HG03025 (cell line): ENCODE measurements around the gene FAM228B.

Experiments used
- ATAC-seq: cut with Tn5 transposase; IDR thresholded peaks from one replicate; pipeline ENCODE4 v1.9.1; 2021; ENCODE audit warnings: mild to moderate bottlenecking, moderate library complexity; ENCODE audit not compliant: unreplicated experiment, low FRiP score

Gene FAM228B

GRCh38 chr2:24152413-24153197, 29.3 kb downstream of the FAM228B start:
- ATAC-seq, result no peak

- ATAC-seq, result no peak
These were observed 30.2 kb downstream of the FAM228B start for GRCh38 chr2:24153478-24153877.

DNA sequence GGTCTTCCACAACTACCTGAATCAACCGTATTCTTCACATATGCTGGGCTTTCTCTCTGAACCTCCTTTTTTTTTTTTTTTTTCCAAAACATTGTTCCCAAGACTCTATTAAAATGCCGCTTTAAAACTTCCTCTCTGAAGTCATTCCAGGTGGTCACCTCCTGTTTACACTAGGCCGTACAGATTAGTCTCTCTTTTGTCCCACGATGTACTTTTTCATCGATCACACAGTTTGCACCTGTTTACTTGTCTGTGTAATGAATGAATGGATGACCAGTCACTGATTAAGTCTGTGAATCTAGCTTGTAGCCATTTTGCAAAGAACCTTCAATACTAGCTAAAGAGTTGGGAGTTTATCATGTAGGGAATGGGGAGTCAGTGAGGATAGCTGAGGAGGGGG, 34.9 kb downstream of the FAM228B start:
- no peak for ATAC-seq

DNA sequence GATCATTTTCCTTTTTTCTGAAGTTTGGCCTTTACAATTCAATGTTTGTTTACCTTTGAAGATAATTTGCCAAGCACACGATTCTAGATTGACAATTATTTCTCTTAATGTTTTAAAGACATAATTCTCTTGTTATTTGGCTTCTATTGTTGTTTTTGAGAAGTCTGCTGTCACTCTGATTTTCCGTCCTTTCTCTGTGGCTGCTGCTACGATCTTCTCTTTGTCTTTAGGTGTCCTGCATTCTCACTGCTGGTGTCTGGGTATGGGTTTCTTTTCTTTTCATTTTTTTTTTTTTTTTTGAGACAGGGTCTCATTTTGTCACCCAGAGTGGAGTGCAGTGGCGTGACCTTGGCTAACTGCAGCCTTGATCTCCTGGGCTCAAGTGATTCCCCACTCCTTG, 36.4 kb downstream of the FAM228B start:
- ATAC-seq, result no peak

DNA sequence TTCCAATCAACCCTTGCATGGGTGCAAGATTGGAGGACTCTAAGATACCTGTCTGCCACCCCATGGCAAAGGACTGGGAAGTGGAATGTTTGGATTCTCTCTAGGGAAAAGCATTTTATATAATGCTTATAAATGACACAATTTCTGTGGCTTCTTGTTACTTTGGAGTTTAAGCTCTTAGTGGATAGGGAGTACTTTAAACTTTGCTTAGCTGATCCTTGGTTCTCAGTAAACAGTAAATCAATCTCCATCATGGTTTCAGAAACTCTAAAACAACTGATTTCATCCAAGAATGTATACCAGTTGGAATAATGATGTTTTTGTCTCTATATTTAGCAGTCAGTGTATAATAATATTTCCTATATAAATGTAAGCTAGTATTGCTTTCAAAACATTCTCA, 37.5 kb downstream of the FAM228B start:
- no peak for ATAC-seq

- no peak for ATAC-seq
These were observed 39.2 kb downstream of the FAM228B start for GRCh38 chr2:24162494-24162893.

DNA sequence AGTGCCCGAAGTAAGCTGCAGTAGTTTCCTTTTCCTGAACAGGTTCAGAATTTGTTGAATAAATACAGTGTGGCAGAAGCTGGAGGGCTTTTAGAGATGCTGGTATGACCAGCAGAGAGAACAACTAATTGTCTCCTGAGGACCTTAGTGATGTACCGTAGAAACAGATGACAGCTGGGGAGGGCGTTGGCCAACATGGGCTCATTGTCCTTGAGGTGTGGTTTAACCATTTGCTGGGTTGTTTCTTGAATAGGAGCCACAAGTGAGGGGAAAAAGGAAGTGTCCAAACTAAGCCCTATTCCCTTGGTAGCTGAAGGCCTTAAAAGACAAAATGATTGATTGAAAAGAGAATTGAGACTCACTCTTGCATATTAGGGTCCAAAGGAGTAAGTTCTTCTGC, 39.9 kb downstream of the FAM228B start:
- ATAC-seq, result no peak

DNA sequence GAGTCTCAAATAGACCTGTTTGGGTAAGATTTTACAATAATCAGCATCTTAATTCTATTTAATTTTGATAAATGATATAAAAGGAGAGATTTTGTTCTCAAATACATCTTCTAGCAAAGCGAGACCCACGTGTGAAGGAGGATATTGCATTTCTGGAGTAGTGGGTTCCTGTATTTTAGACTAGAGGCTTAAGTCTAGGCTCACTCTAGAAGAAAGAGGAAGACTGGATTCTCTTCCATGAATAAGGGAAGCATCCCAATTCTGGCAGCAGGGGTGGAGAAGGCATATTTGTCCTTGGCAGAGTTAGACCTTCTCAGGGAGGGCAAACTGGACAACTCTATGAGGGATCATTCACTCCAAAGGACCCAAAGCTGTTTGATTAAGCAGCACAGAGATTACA, 40.3 kb downstream of the FAM228B start:
- no peak for ATAC-seq

DNA sequence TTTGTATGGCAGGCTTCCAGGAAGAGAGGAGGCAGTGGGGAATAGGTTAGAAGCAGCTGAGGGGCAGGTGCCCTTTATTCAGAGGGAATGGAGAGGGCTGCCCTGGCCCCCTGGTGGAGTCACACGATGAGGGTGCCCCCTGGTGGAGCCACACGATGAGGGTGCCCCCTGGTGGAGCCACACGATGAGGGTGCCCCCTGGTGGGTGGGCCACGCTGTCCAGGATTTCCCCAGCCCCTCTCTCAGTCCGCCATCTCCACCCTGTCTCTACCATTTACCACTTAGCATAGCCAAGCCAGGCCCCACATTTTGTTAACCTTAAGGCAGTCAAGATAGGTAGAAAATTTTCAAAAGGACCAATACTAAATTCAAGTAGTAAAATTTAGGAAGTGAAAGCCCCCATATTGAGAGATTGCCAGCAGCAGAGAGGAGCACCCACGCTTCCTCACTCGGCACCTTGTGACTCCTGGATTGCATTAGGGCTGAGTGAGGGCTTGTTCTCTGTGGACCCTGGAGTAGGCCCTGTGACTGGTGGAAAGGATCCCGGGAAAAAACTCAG, 41.2 kb downstream of the FAM228B start:
- no peak for ATAC-seq

DNA sequence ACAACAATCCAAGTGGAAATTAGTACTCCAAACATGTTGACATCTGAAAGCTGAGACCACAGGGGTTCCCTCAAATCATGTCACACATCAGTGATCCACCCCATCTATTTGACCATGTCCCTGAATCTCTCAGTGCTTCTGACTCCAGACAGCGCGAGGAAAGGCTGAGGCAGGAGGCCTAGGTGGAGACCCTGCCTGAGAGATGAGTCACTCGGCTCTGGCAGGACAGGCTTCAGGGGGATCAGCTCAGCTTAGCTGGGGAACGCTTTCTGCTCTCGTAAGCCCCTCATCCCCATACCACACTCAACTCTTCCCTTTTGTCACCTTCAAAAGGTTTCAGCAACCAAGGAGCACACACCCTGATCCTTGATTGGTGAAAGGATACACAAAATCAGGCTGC, 45.8 kb downstream of the FAM228B start:
- no peak for ATAC-seq

DNA sequence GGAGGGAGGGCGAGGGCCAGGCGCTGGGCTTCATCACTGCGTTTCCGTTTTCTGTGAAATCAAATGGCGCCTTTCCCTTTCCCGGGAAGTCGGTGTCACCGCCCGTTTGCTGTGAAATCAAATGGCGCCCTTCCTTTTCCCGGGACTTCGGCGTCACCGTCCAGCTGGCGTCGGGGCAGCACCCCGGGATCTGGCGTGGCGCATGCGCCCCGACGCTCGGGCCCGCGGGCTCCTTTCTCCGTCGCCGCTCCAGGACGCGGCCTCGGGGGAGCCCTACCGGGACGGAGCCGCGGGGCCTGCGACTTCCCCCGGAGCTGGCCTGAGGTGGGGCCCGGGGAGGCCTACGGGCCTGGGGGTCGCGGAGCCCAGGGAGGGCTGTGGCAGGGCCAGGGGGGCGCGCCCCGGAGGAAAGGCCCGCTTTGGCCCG, 51.6 kb downstream of the FAM228B start, which contains the start of gene FAM228A:
FAM228A (plus strand) TSS at position 203 of the 427 bp plus-strand sequence. CDS start 428 bp downstream, outside the sequence.
- no peak for ATAC-seq

DNA sequence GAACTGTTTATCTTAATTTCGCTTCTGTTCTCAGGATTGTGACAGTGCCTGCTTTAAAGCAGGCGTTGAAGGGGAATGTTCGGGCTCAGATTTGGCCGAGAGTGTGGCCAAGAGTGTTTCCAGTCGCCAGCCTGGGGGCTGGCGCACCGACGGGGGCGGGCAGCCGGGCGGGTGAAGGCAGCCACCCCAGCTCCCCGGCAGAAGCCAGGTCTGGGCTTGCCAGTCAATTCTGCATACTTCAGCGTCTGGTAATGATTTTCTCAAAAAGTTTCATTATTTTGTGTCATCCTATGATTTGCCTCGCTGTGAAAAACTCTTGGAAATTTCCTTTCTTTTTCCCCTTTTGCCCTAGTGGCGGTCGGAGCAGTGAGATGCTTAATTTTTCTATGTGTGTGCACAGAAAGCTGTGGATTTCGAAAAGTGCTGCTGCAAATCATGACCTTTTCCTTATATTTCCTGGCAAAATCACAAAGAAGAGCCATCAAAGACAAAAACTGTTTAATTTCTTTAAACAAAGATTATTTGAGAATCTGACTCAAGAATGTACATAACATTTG, 52.4 kb downstream of the FAM228B start:
- ATAC-seq, result no peak

DNA sequence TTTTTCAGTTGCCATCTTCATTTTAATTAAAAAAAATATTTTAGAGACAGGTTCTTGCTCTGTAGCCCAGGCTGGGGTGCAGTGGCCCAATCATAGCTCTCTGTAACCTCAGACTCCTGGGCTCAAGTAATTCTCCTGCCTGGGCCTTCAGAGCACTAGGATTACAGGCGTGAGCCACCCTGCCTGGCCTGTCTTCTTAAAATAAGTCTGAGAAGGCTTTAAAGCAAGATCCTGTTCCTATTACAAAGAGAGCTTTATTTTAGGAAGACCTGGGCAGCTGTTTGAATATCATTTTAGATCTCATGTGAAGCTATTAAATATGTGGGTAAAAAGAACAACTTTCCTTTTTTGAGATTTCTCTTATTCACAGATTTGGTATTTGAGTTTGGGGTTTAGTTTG, 53.1 kb downstream of the FAM228B start:
- no peak for ATAC-seq

- no peak for ATAC-seq
These were observed 56.4 kb downstream of the FAM228B start for GRCh38 chr2:24179683-24180082.

GRCh38 chr2:24181849-24182248, 58.6 kb downstream of the FAM228B start:
- ATAC-seq, result no peak

GRCh38 chr2:24182507-24182906, 59.2 kb downstream of the FAM228B start:
- no peak for ATAC-seq

DNA sequence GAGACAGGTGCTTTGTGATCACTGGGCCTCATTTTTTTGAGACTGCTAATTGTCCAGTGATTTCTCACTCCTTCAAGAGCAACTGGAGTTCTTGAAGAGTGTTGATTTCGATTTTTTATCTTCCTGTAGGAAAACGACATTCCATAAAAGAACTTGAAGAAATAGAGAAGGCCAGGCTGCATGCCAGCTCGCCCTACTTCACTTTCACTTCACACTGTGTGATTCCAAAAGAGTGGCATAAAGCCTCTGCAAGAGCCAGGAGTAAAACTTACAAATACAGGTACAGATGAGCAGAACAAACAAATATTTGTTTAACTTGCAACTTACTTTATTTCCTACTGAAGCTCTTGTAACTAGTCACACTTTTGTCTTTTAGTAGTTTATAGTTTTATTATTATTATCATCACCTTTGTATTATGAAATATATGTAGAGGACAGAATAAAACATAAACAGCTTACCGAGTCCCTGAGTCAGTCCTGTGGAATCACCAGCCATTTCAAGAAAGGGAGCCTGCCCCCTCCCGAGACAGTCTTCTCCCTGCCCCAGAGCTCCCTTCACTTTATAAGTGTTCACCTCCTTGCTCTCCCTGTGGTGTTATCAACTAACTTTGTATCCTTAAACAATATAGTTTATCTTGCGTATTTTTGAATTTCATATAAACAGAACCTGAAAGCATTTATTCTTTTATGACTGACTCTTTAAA, 60.2 kb downstream of the FAM228B start:
- ATAC-seq, result no peak

DNA sequence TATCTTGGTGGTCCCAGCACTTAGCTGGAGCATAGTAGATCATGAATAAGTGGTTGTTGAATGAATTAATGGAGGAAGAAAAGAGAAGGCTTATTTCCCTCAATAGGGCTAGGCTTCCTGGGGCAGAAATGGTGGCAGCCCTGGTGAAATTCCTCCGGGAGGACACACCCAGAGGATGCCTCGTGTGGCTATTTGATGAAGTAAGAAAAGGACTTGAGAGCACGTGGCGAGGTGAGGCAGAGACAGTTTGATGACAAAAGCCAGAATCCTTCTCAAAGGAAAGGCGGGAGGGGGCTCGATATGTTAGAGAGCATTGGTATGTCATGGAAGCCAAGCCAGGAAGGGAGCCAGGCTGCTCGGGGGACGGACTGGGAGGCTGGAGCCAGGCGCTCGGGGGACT, 66.3 kb downstream of the FAM228B start:
- no peak for ATAC-seq

GRCh38 chr2:24190503-24190902, 67.2 kb downstream of the FAM228B start:
- ATAC-seq, result no peak

- ATAC-seq, result no peak
These were observed 67.9 kb downstream of the FAM228B start for GRCh38 chr2:24191156-24191555.

DNA sequence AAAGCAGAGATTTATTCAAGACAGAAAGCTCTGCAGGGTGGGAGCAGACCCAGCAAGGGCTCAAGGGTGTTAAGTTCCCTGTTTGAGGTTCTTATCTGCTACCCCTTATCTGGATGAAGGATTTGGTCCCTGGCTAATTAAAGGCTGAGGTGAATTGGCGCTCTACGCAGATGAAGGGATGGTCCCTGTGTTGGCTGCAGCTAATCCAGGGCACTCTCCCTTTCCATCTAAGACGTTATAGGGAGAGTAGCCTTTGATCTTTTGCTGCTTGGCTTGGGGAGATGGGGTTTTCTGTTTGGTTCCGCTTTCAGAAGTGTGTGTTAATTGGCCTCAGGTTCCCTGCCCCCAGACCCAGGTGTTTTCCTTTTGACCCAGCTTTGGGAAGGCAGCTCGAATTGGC, 68.6 kb downstream of the FAM228B start:
- ATAC-seq, result no peak
